Esophagus muscularis mucosa (tissue), 4 donors: ENCODE measurements around the gene CDPF1.

Experiments
- EP300 ChIP-seq: sonication (generic); formaldehyde crosslinking; IDR thresholded peaks from one replicate; pipeline ENCODE4 v1.6.1; 2017; ENCODE audit warnings: antibody characterized with exemption
- POLR2AphosphoS5 ChIP-seq, 2 donors: sonication (generic); formaldehyde crosslinking; IDR thresholded peaks; one replicate each; pipeline ENCODE4 v1.6.1; 2017; ENCODE audit warnings: antibody characterized with exemption in 2 of 2
- TF ChIP-seq, protein P1 (sequence below), 3 experiments: fragments of 200-600 bp in 2 of 3; fragments of 450-650 bp in 1 of 3; sonication (generic) in 2 of 3; IDR thresholded peaks; one replicate each; pipeline ENCODE4 v1.5.1; 2017 to 2019; ENCODE audit warnings: antibody characterized with exemption in 3 of 3, mild to moderate bottlenecking in 2 of 3, moderate library complexity in 1 of 3

DNA sequence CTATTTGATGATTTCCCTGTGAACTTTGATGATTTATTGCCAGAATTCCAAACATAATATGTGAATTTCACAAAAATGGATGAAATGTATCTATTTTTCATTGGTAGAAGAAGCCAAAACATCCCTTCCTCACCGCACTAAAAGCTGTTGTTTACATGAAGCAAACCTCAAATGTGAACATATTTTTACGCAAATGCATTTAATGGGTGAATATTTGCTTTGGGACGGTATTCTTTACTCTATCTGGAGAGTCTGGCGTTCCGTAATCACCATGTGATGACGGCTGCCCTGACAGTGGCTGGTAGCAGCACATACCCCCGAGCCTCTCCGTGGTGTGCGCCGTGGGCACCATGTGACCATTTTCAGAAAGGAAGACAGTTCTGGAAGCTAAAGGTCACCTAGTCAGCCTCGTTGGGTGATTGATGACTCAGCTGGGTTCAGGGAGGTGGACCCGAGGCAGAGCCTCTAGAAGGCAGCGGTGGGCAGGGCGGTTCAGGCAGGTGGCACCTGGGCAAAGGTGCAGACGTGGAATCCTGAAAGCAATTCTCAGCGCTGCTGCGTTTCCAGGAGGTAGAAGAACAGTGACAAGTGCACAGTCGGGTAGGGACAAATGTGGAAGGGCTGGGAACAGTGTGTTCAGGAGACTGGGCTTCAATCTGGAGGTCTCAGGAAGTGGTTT, 54.5 kb downstream of the CDPF1 start:
- no peak for TF ChIP-seq POLR2AphosphoS5 (IDR thresholded peaks at IDR 0.05)
- TF ChIP-seq, protein P1, sequence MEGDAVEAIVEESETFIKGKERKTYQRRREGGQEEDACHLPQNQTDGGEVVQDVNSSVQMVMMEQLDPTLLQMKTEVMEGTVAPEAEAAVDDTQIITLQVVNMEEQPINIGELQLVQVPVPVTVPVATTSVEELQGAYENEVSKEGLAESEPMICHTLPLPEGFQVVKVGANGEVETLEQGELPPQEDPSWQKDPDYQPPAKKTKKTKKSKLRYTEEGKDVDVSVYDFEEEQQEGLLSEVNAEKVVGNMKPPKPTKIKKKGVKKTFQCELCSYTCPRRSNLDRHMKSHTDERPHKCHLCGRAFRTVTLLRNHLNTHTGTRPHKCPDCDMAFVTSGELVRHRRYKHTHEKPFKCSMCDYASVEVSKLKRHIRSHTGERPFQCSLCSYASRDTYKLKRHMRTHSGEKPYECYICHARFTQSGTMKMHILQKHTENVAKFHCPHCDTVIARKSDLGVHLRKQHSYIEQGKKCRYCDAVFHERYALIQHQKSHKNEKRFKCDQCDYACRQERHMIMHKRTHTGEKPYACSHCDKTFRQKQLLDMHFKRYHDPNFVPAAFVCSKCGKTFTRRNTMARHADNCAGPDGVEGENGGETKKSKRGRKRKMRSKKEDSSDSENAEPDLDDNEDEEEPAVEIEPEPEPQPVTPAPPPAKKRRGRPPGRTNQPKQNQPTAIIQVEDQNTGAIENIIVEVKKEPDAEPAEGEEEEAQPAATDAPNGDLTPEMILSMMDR (IDR thresholded peaks at IDR 0.05), result no peak
- TF ChIP-seq EP300, result no peak
